Erythroblast (primary cell): Measurements from ENCODE around the gene OR2B2.

Experiments
- GATA1 ChIP-seq: IDR thresholded peaks from 2 replicates; pipeline ENCODE4 v1.6.1; 2011; ENCODE audit warnings: low read depth, mild to moderate bottlenecking, control low read depth, low read length, moderate library complexity
- POLR2A ChIP-seq: IDR thresholded peaks from 2 replicates; pipeline ENCODE4 v1.6.1; 2011; ENCODE audit warnings: mild to moderate bottlenecking, low read length

- no peak for TF ChIP-seq POLR2A
- TF ChIP-seq GATA1, result no peak
These were observed 14.5 kb downstream of the OR2B2 start for GRCh38 chr6:27897580-27898206.
